NT2/D1 (cell line): ENCODE measurements around the gene IFNB1.

Source experiments
- YY1 ChIP-seq: IDR thresholded peaks from 2 replicates; pipeline ENCODE4 v1.6.1; 2011; ENCODE audit not compliant: insufficient read length, insufficient read depth
- ZNF274 ChIP-seq: IDR thresholded peaks from 2 replicates; pipeline ENCODE4 v1.6.1; 2011; ENCODE audit warnings: mild to moderate bottlenecking, low read depth, low read length

GRCh38 chr9:21096901-21097255, 19.1 kb upstream of the IFNB1 start:
- TF ChIP-seq ZNF274: no peak
- TF ChIP-seq YY1: no peak
